Measurements from ENCODE around the gene MAP1LC3B2.

Gene MAP1LC3B2

DNA sequence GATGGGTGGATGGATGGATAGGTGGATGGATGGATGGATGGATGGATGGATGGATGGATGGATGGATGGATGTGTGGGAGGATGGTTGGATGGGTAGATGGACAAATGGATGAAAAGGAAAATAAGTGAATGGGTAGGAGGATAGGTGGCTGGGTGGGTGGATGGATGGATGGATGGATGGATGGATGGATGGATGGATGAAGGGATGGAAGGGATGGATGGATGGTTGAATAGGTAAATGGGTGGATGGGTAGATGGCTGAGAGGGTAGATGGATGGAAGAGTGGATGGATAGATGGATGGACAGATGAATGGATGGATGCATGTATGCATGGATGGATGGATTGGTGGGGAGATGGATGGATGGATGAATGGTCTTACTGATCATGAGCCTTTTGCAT, 36.5 kb downstream of the MAP1LC3B2 start:
- no peak for DNase-seq (ENCODE audit: low read depth)

DNA sequence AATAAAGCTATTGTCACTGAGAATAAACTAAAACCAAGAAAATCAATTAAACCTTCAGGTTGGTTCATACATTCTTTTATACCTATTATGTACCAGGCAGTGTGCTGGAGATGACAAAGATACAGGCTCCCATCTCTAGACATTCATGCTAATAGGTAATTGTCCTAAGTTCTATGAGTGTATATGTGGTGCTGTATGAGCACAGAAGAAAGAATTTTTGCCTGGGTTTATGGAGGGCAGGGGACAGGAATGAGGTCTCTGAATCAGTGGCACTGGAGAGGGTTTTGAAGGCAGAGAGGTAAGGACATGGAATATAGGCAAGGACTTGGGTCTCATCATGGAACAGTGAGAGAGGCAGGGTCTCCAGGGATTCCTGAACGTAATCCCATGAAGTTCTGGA, 38.7 kb downstream of the MAP1LC3B2 start:
- no peak for DNase-seq (ENCODE audit: low read depth)

DNA sequence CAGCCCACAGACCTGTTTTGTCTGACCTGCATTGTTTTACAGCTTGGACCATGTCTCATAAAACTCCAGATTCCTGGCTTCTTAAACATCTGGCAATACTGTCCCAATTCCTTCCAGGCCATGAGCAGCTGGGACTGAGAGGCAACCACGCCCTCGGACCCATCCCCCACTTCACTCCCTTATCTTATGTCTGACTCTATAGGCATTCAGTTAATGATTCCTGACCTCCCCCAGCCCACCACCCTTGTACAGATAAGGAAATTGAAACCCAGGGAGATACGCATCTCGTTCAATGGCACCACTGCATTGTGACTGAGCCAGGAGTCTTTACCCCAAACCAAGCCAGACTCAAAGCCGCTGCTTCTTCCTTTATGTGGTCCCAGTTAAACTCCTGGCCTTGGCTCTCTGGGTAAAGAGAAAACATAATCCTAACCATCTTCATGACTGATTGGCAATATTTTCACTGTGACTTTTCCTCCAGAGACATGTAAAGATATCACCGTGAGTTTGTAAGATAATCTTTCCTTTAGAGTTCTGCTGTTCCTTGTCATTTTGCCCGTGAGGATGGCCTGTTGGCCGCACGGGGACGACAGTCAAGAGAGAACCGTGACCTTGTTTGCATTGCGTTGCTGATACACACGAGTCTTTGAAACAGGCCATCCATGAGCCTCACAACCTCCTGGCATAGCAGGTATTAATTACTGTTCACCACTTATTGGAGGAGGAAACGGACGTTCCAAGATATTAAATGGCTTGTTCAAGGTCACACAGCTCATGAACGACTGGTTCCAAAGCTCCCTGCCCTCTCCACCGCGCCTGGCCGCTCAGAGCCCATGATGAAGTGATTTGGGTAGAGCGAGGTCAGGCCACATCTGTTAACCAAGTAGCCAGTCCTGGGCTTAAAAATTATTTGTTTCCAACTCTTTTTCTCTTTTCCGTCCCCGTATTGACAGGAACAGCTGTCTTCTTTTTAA, 39.4 kb downstream of the MAP1LC3B2 start:
- no peak for DNase-seq (ENCODE audit: low read depth)

DNA sequence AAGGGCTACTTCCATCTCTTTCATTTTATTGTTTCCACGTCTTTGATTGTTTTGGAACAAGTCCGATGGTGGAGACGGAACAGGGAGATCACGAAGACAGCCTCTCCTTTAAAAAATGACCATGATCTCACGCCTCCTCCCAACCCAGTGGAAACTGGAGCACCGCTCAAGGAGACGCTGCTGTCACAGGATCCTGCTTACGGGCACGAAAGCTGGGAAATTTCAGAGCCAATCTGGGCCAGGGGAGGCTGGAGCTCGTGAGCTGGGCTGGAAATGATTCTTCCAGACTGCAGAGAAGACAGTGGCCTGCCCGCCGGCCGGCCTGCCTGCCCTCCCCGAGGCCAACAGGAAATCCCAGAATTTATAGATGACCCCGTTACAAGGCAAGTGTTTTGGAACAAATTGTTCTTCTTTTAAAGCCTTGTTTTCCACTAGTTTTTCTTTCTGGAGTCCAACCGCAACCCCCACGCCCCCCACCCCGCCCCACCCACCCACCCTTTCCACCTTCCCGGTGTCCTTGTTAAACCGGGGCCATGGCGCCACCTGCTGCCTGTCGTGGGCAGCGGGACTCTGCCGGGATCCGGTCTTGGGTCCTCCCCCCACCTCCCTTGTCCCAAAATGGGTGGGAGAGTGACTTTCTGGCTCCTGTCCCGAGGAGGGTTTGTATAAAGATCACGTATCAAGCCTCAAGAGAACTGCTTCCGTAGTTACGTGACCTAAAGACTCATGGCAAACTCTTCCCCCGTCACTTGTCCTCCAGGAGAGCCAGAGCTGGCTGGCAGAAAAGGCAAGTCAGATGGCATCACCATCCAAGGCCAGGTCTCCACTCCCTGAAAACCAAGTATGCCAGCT, 40.3 kb downstream of the MAP1LC3B2 start:
- peak; percentile 88 for DNase-seq (ENCODE audit: low read depth)

- peak; percentile 11 for DNase-seq (ENCODE audit: low read depth)
These were observed 42.1 kb downstream of the MAP1LC3B2 start for GRCh38 chr12:116600959-116601918.

- peak; percentile 63 for DNase-seq (ENCODE audit: low read depth)
These were observed 43.0 kb downstream of the MAP1LC3B2 start for GRCh38 chr12:116601933-116602810.

DNA sequence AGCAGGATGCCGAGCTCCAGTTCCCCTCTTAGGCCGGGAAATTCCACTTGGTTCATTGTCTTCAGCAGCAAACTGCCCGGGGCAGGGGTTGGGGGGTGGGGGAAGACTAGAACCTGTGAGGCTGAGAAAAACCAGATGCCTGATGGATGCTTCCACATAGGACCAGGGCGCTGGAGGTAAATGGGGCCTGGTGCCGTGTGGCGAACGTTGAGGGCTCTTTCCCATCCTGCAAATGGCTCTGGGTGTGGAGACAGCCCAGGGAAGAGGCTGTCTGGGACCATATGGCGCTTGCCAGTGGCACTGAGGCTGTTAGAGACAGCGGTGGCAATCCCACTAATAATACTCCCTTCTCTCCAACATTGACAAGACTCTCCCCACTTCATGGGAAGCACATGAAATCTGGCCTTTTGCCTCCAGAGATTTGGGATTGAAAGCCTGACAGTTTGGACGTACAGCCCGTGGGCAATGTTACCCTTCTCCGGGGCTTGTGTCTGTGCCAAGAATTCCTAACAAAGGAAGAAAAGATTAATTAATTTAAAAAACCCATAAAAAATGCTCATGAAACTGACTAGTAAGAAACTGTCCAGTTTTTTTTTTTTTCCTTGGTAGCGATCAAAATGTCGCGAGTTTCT, 44.5 kb downstream of the MAP1LC3B2 start:
- no peak for DNase-seq (ENCODE audit: low read depth)

- peak; percentile 30 for DNase-seq (ENCODE audit: low read depth)
These were observed 45.2 kb downstream of the MAP1LC3B2 start for GRCh38 chr12:116604178-116604895.

GRCh38 chr12:116604951-116605641, 45.9 kb downstream of the MAP1LC3B2 start:
- peak; percentile 15 for DNase-seq (ENCODE audit: low read depth)

DNA sequence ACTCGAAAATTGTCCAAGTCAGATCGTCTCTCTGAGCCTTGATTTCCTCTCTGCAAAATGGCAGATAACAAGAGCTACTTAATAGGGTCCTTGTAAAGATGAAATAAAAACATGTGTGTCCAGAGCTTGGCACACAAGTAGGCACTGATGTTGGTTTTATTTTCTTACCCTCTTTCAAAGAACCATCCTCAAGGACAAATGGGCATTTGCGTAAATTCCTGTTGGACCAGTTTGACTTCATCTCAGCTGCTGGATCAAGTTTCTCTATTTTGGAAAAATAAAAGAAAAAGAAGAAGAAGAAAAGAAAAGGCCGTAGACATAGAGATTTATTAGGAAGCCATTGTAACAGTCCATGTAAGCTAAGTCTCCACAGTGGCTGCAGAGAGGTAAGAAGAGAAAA, 47.2 kb downstream of the MAP1LC3B2 start:
- DNase-seq (ENCODE audit: low read depth) = no peak

- DNase-seq (ENCODE audit: low read depth) = no peak
These were observed 47.9 kb downstream of the MAP1LC3B2 start for GRCh38 chr12:116607039-116607438.

DNA sequence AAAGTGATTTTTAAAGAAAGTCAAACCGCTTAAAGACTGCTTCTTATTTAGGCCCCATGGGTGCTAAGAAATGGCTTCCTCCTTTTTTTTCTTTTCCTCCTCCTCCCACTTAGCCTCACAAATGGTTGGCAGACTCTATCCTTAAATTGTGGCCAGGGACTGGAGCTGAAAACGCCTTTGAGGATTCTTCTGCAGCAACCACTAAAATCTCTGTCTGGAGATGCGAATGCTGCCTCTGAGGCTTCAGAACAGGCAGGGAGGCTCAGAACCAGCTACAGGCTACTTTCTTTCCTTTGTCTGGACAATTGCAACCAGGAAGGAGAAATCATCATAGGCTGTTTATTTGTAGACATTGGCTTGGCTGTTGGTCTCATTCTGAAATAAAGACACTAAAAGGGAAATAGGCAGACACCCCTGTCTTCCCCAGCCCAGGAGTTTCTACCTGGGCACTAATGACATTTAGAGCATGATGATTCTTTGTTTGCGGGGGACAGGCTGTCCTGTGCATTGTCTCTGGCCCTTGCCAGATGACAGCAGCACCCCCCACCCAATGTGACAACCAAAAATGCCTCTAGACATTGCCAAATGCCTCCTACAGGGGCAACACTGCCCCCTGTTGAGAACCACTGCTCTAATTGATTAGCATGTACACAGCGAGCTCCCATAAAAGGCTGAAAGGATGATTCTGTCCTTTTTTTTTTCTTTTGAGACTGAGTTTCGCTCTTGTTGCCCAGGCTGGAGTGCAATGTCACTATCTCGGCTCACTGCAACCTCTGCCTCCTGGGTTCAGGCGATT, 50.3 kb downstream of the MAP1LC3B2 start:
- no peak for DNase-seq (ENCODE audit: low read depth)

DNA sequence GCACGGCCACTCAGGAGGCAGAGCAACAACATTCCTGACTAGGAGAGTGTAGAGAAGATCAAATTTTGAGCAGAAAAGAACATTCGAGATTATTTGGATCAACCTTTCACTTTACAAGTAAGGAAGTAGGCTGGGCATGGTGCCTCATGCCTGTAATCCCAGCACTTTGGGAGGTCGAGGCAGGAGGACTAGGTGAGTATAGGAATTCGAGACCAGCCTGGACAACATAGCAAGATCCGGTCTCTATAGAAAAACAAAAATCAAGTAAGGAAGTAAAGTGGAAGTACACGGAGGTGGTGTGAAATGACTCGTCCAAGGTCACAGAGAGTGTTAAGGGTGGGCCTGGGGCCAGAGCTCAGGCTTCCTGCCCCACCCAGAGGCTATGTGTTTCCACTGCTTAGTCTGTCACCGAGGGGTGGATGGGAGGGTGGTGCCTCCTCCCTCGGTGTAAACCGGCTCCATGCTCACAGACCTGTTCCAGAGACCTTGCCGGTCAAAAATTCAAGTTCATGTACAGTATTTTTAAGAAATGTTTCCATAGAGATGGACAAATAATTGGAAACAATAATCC, 51.9 kb downstream of the MAP1LC3B2 start:
- DNase-seq (ENCODE audit: low read depth) = no peak

- no peak for DNase-seq (ENCODE audit: low read depth)
These were observed 53.3 kb downstream of the MAP1LC3B2 start for GRCh38 chr12:116612436-116612835.

DNA sequence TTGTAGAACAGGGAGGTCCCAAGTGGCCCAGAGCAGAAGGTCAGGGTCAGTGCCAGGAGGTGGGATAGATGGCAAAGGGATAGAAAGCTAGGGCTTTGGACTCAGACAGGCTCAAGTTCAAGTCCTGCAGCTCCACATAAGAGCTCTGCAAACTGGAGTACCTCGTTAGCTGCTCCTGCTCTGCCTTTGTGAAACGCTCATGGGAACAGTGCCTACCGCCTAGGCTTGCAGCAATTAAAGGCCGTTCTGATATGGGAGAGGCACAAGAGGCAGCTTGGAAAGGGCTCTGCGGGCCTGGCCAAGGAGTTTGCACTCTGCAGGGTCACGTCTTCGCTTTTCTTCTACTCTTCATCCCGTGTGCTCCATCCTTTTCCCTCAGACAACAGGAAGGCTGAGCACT, 54.1 kb downstream of the MAP1LC3B2 start:
- DNase-seq (ENCODE audit: low read depth) = no peak

- no peak for DNase-seq (ENCODE audit: low read depth)
These were observed 55.2 kb downstream of the MAP1LC3B2 start for GRCh38 chr12:116614194-116614915.
